Measurements from ENCODE around the gene ADSL. TPM values are rescaled to one million over a fixed set of nuclear protein-coding genes. Genes with fewer than 3 reads are reported as not detected.

Gene ADSL
- total and polyA plus RNA-seq, 2 donors (not counting 1 experiment from before 2014, with no cell fraction given): 67.0 to 89.8 TPM

GRCh38 chr22:40433416-40434090 is 87.3 kb downstream of the ADSL start:
- no peaks in the 10 kb centered on the region for H4K20me1 ChIP-seq (ENCODE audit: control insufficient read depth, extremely low read depth, insufficient read depth, low read length)
- peaks cover 13% of the 10 kb centered on the region for H3K36me3 ChIP-seq (ENCODE audit: control insufficient read depth, insufficient read depth, low read length)
- no peak overlapping the region for H2AFZ ChIP-seq (ENCODE audit: low read length)
- peaks cover 11% of the 10 kb centered on the region for H3K4me1 ChIP-seq (ENCODE audit: control insufficient read depth, extremely low read depth, insufficient read depth, low read length)
- H3K9me3 ChIP-seq (ENCODE audit: control insufficient read depth, insufficient read depth, low read depth, low read length): no peaks in the 10 kb centered on the region
- H3K4me2 ChIP-seq (ENCODE audit: extremely low read depth, insufficient read depth, low read length): no peak overlapping the region
- H3K9ac ChIP-seq (ENCODE audit: insufficient read depth, low read length): no peak overlapping the region
- peaks cover 4% of the 10 kb centered on the region for H3K79me2 ChIP-seq (ENCODE audit: control insufficient read depth, insufficient read depth, low read length)
- H3K27me3 ChIP-seq (ENCODE audit: control insufficient read depth, insufficient read depth, low read length): no peaks in the 10 kb centered on the region
- H3K27ac ChIP-seq (ENCODE audit: insufficient read depth, low read length): no peak overlapping the region
- H3K4me3 ChIP-seq (replicated peaks in 1 of 4; ENCODE audit: control extremely low read depth in 1 of 4, insufficient read depth in 1 of 4, low read depth in 3 of 4, low read length in 4 of 4): no peak overlapping the region
- TF ChIP-seq EZH2 (IDR thresholded peaks at IDR 0.05; ENCODE audit: low read length, missing control alignments): no peak
- no peak for TF ChIP-seq CTCF (conservative IDR thresholded peaks at IDR 0.05 in 1 of 2, IDR thresholded peaks at IDR 0.05 in 1 of 2; ENCODE audit: low read depth in 1 of 2, low read length in 2 of 2)
- no peak for DNase-seq (ENCODE audit: low read depth in 2 of 2)

DNA sequence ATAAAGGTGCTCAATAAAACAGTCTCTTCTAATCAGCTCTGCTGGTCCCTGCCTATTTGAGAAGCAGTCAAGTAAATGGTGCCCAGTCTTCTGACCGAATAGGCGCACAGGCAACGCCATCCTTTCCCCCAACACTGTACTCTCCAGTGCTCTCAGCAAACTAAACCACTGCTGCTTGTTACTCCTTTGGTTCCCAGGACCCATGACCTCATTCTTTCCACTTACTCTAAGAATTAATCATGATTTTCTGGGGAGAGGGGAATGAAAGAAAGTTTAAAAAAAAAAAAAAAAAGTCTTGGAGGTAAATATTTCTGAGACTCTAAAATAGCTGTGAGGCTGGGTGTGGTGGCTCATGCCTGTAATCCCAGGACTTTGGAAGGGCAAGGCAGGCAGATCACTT is 87.8 kb downstream of the ADSL start:
- H3K4me3 ChIP-seq (replicated peaks in 1 of 4; ENCODE audit: control extremely low read depth in 1 of 4, insufficient read depth in 1 of 4, low read depth in 3 of 4, low read length in 4 of 4): no peak overlapping the region
- no peaks in the 10 kb centered on the region for H4K20me1 ChIP-seq (ENCODE audit: control insufficient read depth, extremely low read depth, insufficient read depth, low read length)
- H3K9me3 ChIP-seq (ENCODE audit: control insufficient read depth, insufficient read depth, low read depth, low read length): no peaks in the 10 kb centered on the region
- H3K4me2 ChIP-seq (ENCODE audit: extremely low read depth, insufficient read depth, low read length): no peak overlapping the region
- no peaks in the 10 kb centered on the region for H3K27me3 ChIP-seq (ENCODE audit: control insufficient read depth, insufficient read depth, low read length)
- peaks cover 9% of the 10 kb centered on the region for H3K36me3 ChIP-seq (ENCODE audit: control insufficient read depth, insufficient read depth, low read length)
- no peak overlapping the region for H3K9ac ChIP-seq (ENCODE audit: insufficient read depth, low read length)
- H3K27ac ChIP-seq (ENCODE audit: insufficient read depth, low read length): no peak overlapping the region
- peak in 1 of 2 donors; percentile 61 for DNase-seq (ENCODE audit: low read depth in 2 of 2)
- no peak for TF ChIP-seq CTCF (conservative IDR thresholded peaks at IDR 0.05 in 1 of 2, IDR thresholded peaks at IDR 0.05 in 1 of 2; ENCODE audit: low read depth in 1 of 2, low read length in 2 of 2)
- no peak for TF ChIP-seq EZH2 (IDR thresholded peaks at IDR 0.05; ENCODE audit: low read length, missing control alignments)
- H2AFZ ChIP-seq (ENCODE audit: low read length): no peak overlapping the region
- peaks cover 4% of the 10 kb centered on the region for H3K79me2 ChIP-seq (ENCODE audit: control insufficient read depth, insufficient read depth, low read length)
- H3K4me1 ChIP-seq (ENCODE audit: control insufficient read depth, extremely low read depth, insufficient read depth, low read length): peaks cover 11% of the 10 kb centered on the region

DNA sequence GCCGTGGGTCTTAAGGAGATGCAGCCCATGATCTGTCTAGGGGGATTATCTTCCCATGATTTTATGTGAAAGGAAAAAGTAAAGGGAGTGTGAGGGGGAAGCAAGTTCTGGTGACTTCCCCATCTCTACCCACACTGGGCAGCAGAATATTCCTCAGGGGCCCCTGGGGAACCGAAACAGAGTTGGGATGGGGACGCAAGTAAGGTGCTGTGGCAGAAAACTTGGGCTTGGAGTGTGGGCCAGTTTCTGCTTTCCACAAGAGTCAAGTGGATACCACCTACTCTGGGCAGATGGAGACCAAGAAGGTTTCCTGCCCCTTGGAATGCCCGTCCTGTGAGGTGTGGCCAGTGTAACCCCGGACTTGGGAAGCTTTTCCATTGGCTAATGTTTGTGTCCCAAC is 88.4 kb downstream of the ADSL start:
- Histone ChIP-seq H3K4me1 (ENCODE audit: control insufficient read depth, extremely low read depth, insufficient read depth, low read length) (peaks cover 11% of the 10 kb centered on the region), H3K36me3 (ENCODE audit: control insufficient read depth, insufficient read depth, low read length) (peaks cover 5% of the 10 kb centered on the region), H2AFZ (ENCODE audit: low read length) (no peak overlapping the region), H3K27ac (ENCODE audit: insufficient read depth, low read length) (no peak overlapping the region), H3K4me2 (ENCODE audit: extremely low read depth, insufficient read depth, low read length) (no peak overlapping the region), H3K79me2 (ENCODE audit: control insufficient read depth, insufficient read depth, low read length) (peaks cover 4% of the 10 kb centered on the region), H3K9me3 (ENCODE audit: control insufficient read depth, insufficient read depth, low read depth, low read length) (no peaks in the 10 kb centered on the region), H3K4me3 (replicated peaks in 1 of 4; ENCODE audit: control extremely low read depth in 1 of 4, insufficient read depth in 1 of 4, low read depth in 3 of 4, low read length in 4 of 4) (no peak overlapping the region), H3K27me3 (ENCODE audit: control insufficient read depth, insufficient read depth, low read length) (no peaks in the 10 kb centered on the region), H4K20me1 (ENCODE audit: control insufficient read depth, extremely low read depth, insufficient read depth, low read length) (no peaks in the 10 kb centered on the region), H3K9ac (ENCODE audit: insufficient read depth, low read length) (no peak overlapping the region)
- DNase-seq (ENCODE audit: low read depth in 2 of 2): no peak
- TF ChIP-seq EZH2 (IDR thresholded peaks at IDR 0.05; ENCODE audit: low read length, missing control alignments) (no peak), CTCF (conservative IDR thresholded peaks at IDR 0.05 in 1 of 2, IDR thresholded peaks at IDR 0.05 in 1 of 2; ENCODE audit: low read depth in 1 of 2, low read length in 2 of 2) (no peak)

Data from fibroblast of lung (primary cell).